Measurements from ENCODE around the gene RPL18. TPM values are rescaled to one million over a fixed set of nuclear protein-coding genes. Genes with fewer than 3 reads are reported as not detected.

The RPL18 gene
- total RNA-seq, 1 donor from 2014 or later = 1,772 TPM

DNA sequence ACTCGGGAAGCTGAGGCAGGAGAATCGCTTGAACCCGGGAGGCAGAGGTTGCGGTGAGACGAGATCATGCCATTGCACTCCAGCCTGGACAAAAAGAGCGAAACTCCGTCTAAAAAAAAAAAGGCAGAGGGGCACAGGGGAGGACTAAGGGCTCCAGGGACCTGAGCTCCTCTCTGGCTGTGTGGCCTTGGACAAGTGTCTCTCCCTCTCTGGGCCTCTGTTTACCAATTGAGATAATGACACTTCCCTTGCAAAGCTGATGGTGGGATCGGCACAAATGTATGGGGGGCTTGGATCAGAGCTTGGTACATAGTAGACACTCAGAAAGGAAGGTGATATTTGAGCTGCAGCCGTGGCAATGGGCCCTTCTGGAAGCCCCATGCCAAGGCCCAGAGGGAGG lies 23.8 kb downstream of the RPL18 start:
- H3K27me3 Mint-ChIP-seq (ENCODE audit: low read depth) = peaks cover 11% of the 10 kb centered on the region
- no peaks in the 10 kb centered on the region for H3K9me3 Mint-ChIP-seq
- no peaks in the 10 kb centered on the region for H3K4me1 Mint-ChIP-seq
- H3K27ac Mint-ChIP-seq (ENCODE audit: unreplicated experiment) = no peak overlapping the region
- H3K36me3 Mint-ChIP-seq (ENCODE audit: low read depth) = no peaks in the 10 kb centered on the region
- no peak overlapping the region for H3K4me3 Mint-ChIP-seq
- no peak for DNase-seq (ENCODE audit: low read depth, low spot score)
- TF ChIP-seq, protein P1, sequence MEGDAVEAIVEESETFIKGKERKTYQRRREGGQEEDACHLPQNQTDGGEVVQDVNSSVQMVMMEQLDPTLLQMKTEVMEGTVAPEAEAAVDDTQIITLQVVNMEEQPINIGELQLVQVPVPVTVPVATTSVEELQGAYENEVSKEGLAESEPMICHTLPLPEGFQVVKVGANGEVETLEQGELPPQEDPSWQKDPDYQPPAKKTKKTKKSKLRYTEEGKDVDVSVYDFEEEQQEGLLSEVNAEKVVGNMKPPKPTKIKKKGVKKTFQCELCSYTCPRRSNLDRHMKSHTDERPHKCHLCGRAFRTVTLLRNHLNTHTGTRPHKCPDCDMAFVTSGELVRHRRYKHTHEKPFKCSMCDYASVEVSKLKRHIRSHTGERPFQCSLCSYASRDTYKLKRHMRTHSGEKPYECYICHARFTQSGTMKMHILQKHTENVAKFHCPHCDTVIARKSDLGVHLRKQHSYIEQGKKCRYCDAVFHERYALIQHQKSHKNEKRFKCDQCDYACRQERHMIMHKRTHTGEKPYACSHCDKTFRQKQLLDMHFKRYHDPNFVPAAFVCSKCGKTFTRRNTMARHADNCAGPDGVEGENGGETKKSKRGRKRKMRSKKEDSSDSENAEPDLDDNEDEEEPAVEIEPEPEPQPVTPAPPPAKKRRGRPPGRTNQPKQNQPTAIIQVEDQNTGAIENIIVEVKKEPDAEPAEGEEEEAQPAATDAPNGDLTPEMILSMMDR (conservative IDR thresholded peaks at IDR 0.05) = no peak

DNA sequence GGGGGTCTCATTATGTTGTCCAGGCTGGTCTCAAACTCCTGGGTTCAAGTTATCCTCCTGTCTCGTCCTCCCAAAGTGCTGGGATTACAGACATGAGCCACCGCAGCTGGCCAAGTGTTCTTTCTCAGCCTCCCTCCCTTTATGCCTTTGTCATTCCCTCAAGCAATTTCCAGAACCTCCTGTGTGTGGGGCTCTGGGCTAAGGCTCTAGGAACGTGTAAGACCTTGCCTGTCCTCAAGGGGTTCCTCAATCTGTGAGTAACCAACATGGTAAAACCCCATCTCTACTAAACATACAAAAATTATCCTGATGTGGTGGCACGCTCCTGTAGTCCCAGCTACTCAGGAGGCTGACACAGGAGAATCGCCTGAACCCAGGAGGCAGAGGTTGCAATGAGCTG lies 28.0 kb downstream of the RPL18 start:
- H3K4me3 Mint-ChIP-seq = no peak overlapping the region
- peaks cover 9% of the 10 kb centered on the region for H3K4me1 Mint-ChIP-seq
- H3K27ac Mint-ChIP-seq (ENCODE audit: unreplicated experiment) = no peak overlapping the region
- H3K9me3 Mint-ChIP-seq = no peaks in the 10 kb centered on the region
- H3K36me3 Mint-ChIP-seq (ENCODE audit: low read depth) = no peaks in the 10 kb centered on the region
- TF ChIP-seq, protein P1 (conservative IDR thresholded peaks at IDR 0.05) = peak; percentile 23
- H3K27me3 Mint-ChIP-seq (ENCODE audit: low read depth) = peaks cover 32% of the 10 kb centered on the region
- no peak for DNase-seq (ENCODE audit: low read depth, low spot score)

DNA sequence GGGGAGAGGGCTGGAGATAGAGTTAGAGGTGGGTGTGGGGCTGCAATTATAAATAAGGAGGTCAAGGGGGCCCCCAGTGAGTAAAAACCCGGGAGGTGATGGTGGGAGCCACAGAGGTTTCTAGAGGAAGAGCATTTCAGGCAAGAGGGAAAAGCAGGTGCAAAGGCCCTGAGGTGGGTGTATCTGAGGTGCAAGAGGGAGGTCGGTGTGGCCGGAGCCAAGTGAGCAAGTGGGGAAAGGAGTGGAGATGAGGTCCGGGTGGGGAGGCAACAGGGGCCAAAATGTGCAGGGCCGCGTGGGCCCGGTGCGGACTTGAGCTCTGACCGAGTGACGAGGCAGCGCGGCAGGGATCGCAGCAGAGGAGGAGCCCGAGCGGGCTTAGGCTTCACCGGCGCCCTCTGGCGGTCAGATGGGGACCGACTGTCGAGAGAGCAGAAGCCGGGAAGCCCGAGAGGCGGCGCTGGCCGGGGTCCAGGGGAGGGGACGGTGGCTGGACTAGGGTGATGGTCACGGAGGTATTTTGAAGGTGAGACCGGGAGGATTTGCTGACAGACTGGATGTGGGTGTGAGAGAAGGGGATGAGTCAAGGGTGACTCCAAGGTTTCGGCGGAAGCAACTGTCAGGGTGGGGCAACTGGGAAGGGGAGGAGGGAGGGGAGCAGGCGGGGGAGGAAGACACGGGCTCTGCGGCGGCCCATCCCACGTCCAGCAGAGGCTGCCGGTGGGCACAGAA lies 30.1 kb downstream of the RPL18 start:
- TF ChIP-seq, protein P1 (conservative IDR thresholded peaks at IDR 0.05) = peak; percentile 97
- DNase-seq (ENCODE audit: low read depth, low spot score) = peak; percentile 98
- Mint-ChIP-seq H3K36me3 (ENCODE audit: low read depth) (no peaks in the 10 kb centered on the region), H3K9me3 (no peaks in the 10 kb centered on the region), H3K4me3 (peak overlapping the region; percentile 64), H3K4me1 (peaks cover 13% of the 10 kb centered on the region), H3K27me3 (ENCODE audit: low read depth) (peaks cover 41% of the 10 kb centered on the region), H3K27ac (ENCODE audit: unreplicated experiment) (no peak overlapping the region)

DNA sequence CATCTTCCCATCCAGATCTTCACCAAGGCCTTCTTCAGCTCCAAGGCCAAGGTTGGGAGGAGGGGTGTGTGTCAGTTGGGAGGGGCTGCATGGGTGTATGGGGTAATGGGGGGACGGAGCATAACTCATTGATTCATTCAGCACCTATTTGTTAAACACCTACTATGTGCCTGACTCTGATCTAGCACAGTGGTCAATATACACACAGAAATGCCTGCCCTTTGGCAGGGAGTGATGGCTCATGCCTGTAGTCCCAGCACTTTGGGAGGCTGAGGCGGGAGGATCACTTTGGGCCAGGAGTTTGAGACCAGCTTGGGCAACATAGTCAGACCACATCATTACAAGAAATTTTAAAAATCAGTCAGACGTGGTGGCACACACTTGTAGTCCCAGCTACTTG lies 31.6 kb downstream of the RPL18 start:
- TF ChIP-seq, protein P1 (conservative IDR thresholded peaks at IDR 0.05) = no peak
- Mint-ChIP-seq H3K4me3 (no peak overlapping the region), H3K4me1 (peaks cover 13% of the 10 kb centered on the region), H3K36me3 (ENCODE audit: low read depth) (no peaks in the 10 kb centered on the region), H3K27me3 (ENCODE audit: low read depth) (peaks cover 41% of the 10 kb centered on the region), H3K9me3 (no peaks in the 10 kb centered on the region), H3K27ac (ENCODE audit: unreplicated experiment) (no peak overlapping the region)
- no peak for DNase-seq (ENCODE audit: low read depth, low spot score)

DNA sequence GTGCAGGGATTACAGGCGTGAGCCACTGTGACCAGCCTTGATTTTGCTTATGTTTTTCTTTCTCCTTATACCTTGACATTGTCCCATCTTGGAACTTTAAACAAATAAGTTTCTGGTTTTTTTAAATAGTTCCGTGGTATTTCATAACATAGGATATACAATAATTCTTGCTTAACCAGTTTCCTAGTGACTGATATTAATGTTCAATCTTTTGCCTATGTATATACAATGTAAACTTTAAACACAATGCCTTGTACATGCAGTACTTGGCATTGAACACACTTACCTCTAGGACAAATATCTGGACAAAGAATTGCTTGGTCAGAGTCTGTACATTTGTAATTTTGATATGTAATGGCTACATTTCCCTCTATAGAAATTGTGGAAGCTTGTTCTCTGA lies 36.8 kb downstream of the RPL18 start:
- Mint-ChIP-seq H3K9me3 (no peaks in the 10 kb centered on the region), H3K27ac (ENCODE audit: unreplicated experiment) (no peak overlapping the region), H3K4me1 (peaks cover 4% of the 10 kb centered on the region), H3K36me3 (ENCODE audit: low read depth) (no peaks in the 10 kb centered on the region), H3K27me3 (ENCODE audit: low read depth) (peaks cover 17% of the 10 kb centered on the region), H3K4me3 (no peak overlapping the region)
- no peak for DNase-seq (ENCODE audit: low read depth, low spot score)
- TF ChIP-seq, protein P1 (conservative IDR thresholded peaks at IDR 0.05) = no peak

Measured in neural crest cell (in vitro differentiated cells).